A549 (cell line): ENCODE results near the gene TMEM238. TPM values are rescaled to one million over a fixed set of nuclear protein-coding genes. Genes with fewer than 3 reads are reported as not detected.

Source experiments
- ATAC-seq, 2 experiments: fragments of 200-7000 bp in 1 of 2; fragments of >200 bp in 1 of 2; cut with Nextera tagmentation in 1 of 2; cut with Tn5 transposase in 1 of 2; 3 replicates each; pipeline versions ENCODE4 v1.8.0 to v1.9.1; 2018 to 2020; ENCODE audit warnings: mild to moderate bottlenecking in 1 of 2, moderate library complexity in 1 of 2
- CTCF ChIA-PET: fragments of 300-600 bp; sonication (Branson Sonifier 250); formaldehyde crosslinking; extraction: SDS; loops from one replicate; lab custom pipeline; 2021; ENCODE audit warnings: antibody characterized with exemption, inconsistent platforms; lab: Yijun Ruan, JAX
- POLR2A ChIA-PET: fragments of 350-600 bp; formaldehyde crosslinking; extraction: SDS; loops from one replicate; lab custom pipeline; 2021; ENCODE audit warnings: antibody characterized with exemption, inconsistent platforms; lab: Yijun Ruan, JAX
- DNase-seq, 2 experiments: peaks; one replicate each; pipeline versions ENCODE4 v3.0.0 to v3.0.0-alpha.2; 2011 to 2016; ENCODE audit warnings: low read depth in 1 of 2, low spot score in 1 of 2
- FAIRE-seq: peaks from 2 replicates; lab custom pipeline; 2011; peaks lifted over from hg19 to GRCh38; lab: Jason Lieb, UNC
- H3K27ac ChIP-seq, 2 experiments: fragments of >200 bp; sonication (Bioruptor Twin); formaldehyde crosslinking; 3 replicates each; pipeline ENCODE4 v1.5.1; 2016 to 2017
- H3K4me1 ChIP-seq: fragments of >200 bp; sonication (Bioruptor Twin); formaldehyde crosslinking; 3 replicates; pipeline ENCODE4 v1.6.1; 2016
- H3K4me2 ChIP-seq: fragments of >200 bp; sonication (Bioruptor Twin); formaldehyde crosslinking; 3 replicates; pipeline ENCODE4 v1.6.1; 2016
- H3K4me3 ChIP-seq: fragments of >200 bp; sonication (Bioruptor Twin); formaldehyde crosslinking; 3 replicates; pipeline ENCODE4 v1.5.1; 2016
- H3K9me3 ChIP-seq: fragments of >200 bp; sonication (Bioruptor Twin); formaldehyde crosslinking; 3 replicates; pipeline ENCODE4 v1.6.1; 2016
- BHLHE40 ChIP-seq: IDR thresholded peaks from 2 replicates; pipeline ENCODE4 v1.6.1; 2012; ENCODE audit warnings: low read depth, low read length, inconsistent platforms
- CBX2 ChIP-seq: fragments of 200-600 bp; sonication (generic); IDR thresholded peaks from 2 replicates; pipeline ENCODE4 v1.6.1; 2016; ENCODE audit warnings: low read depth, mild to moderate bottlenecking, borderline replicate concordance
- CEBPB ChIP-seq, 2 experiments: fragments of >200 bp in 1 of 2; sonication (Bioruptor Twin) in 1 of 2; formaldehyde crosslinking in 1 of 2; IDR thresholded peaks; 2 replicates each; pipeline ENCODE4 v1.6.1; 2012 to 2016
- CHD2 ChIP-seq: fragments of 150-350 bp; IDR thresholded peaks from 2 replicates; pipeline ENCODE4 v1.6.1; 2014; ENCODE audit warnings: low read length; ENCODE audit not compliant: partially characterized antibody
- CHD4 ChIP-seq: fragments of 200-600 bp; sonication (generic); IDR thresholded peaks from 2 replicates; pipeline ENCODE4 v1.6.1; 2016; ENCODE audit warnings: antibody characterized with exemption, mild to moderate bottlenecking, borderline replicate concordance
- EHMT2 ChIP-seq: fragments of 200-600 bp; sonication (generic); IDR thresholded peaks from 2 replicates; pipeline ENCODE4 v1.6.1; 2016; ENCODE audit warnings: antibody characterized with exemption, low read depth, mild to moderate bottlenecking, moderate library complexity
- ESRRA ChIP-seq: fragments of 150-350 bp; IDR thresholded peaks from 2 replicates; pipeline ENCODE4 v1.6.1; 2014; ENCODE audit warnings: mild to moderate bottlenecking, low read length, borderline replicate concordance
- FOSL2 ChIP-seq, 2 experiments: fragments of 450-650 bp in 1 of 2; fragments of >200 bp in 1 of 2; sonication (Bioruptor Twin) in 1 of 2; formaldehyde crosslinking; IDR thresholded peaks; 2 replicates each; pipeline versions ENCODE4 v1.5.0 to v1.6.1; 2016 to 2020; ENCODE audit warnings: mild to moderate bottlenecking in 1 of 2, moderate library complexity in 1 of 2
- HEYL ChIP-seq: fragments of 250-450 bp; sonication (Bioruptor Pico); IDR thresholded peaks from 2 replicates; pipeline ENCODE4 v1.8.0; 2021; ENCODE audit warnings: mild to moderate bottlenecking, moderate library complexity
- HOXB5 ChIP-seq: fragments of 250-450 bp; sonication (Bioruptor Pico); IDR thresholded peaks from 2 replicates; pipeline ENCODE4 v1.5.0; 2020; ENCODE audit warnings: mild to moderate bottlenecking, moderate library complexity
- KDM5A ChIP-seq: fragments of 200-600 bp; sonication (generic); IDR thresholded peaks from 2 replicates; pipeline ENCODE4 v1.6.1; 2016; ENCODE audit warnings: antibody characterized with exemption, mild to moderate bottlenecking
- MYC ChIP-seq: IDR thresholded peaks from 2 replicates; pipeline ENCODE4 v1.6.1; 2012; ENCODE audit warnings: mild to moderate bottlenecking, inconsistent platforms, low read length, improper control_type of control experiment, borderline replicate concordance
- NFE2L2 ChIP-seq: fragments of 150-350 bp; conservative IDR thresholded peaks from 2 replicates; pipeline ENCODE4 v1.6.1; 2014; ENCODE audit warnings: low read length
- NR3C1 ChIP-seq: fragments of >200 bp; sonication (Bioruptor Twin); formaldehyde crosslinking; IDR thresholded peaks from 3 replicates; pipeline ENCODE4 v1.6.1; 2017
- RAD21 ChIP-seq, 2 experiments: fragments of >200 bp in 1 of 2; sonication (Bioruptor Twin) in 1 of 2; formaldehyde crosslinking in 1 of 2; IDR thresholded peaks in 1 of 2; conservative IDR thresholded peaks in 1 of 2; 2 replicates in 1 of 2; 3 replicates in 1 of 2; pipeline ENCODE4 v1.6.1; 2012 to 2018; ENCODE audit warnings: inconsistent platforms in 1 of 2
- SREBF2 ChIP-seq: fragments of 450-650 bp; IDR thresholded peaks from 2 replicates; pipeline ENCODE4 v1.6.1; 2014; ENCODE audit warnings: mild to moderate bottlenecking, moderate library complexity
- WGBS: methylation state at CpG from one replicate; pipeline ENCODE4 v1.1.6; 2017; ENCODE audit errors: missing lambda C conversion rate; 5-methylcytosine and 5-hydroxymethylcytosine counted together
- polyA plus RNA-seq, 4 experiments: library from polyadenylated mRNA; depleted of rRNA in 3 of 4; stranded (reverse); fragments of >200 nt; fragmentation: RNase III in 1 of 4; extraction: RNeasy Plus Mini Kit Qiagen cat#74134 plus additional on column Dnase treatment in 1 of 4; gene quantifications; 2 replicates in 3 of 4; 3 replicates in 1 of 4; pipeline ENCODE4 v1.2.3, GENCODE V29; 2011 to 2017
- TF ChIP-seq, protein P1 (sequence below): fragments of 200-600 bp; sonication (generic); IDR thresholded peaks from 2 replicates; pipeline ENCODE4 v1.6.1; 2016; ENCODE audit warnings: antibody characterized with exemption, mild to moderate bottlenecking, moderate library complexity
- TF ChIP-seq, protein P2 (sequence below): IDR thresholded peaks from 2 replicates; pipeline ENCODE4 v1.6.1; 2012
- TF ChIP-seq, protein P3 (sequence below): fragments of >200 bp; sonication (Bioruptor Twin); formaldehyde crosslinking; IDR thresholded peaks from 3 replicates; pipeline ENCODE4 v1.6.1; 2016
- TF ChIP-seq, protein P4 (sequence below): IDR thresholded peaks from 2 replicates; pipeline ENCODE4 v1.6.1; 2012; ENCODE audit warnings: low read depth, borderline replicate concordance
- TF ChIP-seq, protein P5 (sequence below): fragments of 250-450 bp; sonication (Bioruptor Pico); IDR thresholded peaks from 2 replicates; pipeline ENCODE4 v1.5.0; 2021; ENCODE audit warnings: mild to moderate bottlenecking, moderate library complexity, borderline replicate concordance

The TMEM238 gene
- polyA plus RNA-seq, 2 of the 4 experiments (the other 2 are of a cell fraction), result 0.70 to 2.5 TPM

DNA sequence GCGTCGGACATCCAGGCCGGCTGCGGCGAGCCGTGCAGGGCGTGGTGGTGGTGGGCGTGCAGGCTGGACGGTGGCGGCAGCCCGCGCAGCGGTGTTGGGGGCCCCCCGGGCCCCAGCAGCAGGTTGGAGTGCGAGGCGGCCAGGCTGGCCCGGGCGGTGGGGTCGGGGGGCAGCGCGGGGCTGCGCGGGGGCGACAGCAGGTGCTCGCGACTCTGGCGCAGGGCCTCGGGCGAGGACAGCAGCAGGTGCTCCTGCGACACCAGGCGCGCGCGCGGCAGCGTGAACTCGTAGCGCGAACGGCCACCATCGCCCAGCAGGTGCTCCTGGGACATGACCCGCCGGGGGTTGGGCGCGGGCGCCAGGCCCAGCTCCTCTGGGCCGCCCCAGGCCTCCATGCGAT, 49.2 kb upstream of the TMEM238 start (continued):
- TF ChIP-seq, protein P1, sequence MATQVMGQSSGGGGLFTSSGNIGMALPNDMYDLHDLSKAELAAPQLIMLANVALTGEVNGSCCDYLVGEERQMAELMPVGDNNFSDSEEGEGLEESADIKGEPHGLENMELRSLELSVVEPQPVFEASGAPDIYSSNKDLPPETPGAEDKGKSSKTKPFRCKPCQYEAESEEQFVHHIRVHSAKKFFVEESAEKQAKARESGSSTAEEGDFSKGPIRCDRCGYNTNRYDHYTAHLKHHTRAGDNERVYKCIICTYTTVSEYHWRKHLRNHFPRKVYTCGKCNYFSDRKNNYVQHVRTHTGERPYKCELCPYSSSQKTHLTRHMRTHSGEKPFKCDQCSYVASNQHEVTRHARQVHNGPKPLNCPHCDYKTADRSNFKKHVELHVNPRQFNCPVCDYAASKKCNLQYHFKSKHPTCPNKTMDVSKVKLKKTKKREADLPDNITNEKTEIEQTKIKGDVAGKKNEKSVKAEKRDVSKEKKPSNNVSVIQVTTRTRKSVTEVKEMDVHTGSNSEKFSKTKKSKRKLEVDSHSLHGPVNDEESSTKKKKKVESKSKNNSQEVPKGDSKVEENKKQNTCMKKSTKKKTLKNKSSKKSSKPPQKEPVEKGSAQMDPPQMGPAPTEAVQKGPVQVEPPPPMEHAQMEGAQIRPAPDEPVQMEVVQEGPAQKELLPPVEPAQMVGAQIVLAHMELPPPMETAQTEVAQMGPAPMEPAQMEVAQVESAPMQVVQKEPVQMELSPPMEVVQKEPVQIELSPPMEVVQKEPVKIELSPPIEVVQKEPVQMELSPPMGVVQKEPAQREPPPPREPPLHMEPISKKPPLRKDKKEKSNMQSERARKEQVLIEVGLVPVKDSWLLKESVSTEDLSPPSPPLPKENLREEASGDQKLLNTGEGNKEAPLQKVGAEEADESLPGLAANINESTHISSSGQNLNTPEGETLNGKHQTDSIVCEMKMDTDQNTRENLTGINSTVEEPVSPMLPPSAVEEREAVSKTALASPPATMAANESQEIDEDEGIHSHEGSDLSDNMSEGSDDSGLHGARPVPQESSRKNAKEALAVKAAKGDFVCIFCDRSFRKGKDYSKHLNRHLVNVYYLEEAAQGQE, result no peak

DNA sequence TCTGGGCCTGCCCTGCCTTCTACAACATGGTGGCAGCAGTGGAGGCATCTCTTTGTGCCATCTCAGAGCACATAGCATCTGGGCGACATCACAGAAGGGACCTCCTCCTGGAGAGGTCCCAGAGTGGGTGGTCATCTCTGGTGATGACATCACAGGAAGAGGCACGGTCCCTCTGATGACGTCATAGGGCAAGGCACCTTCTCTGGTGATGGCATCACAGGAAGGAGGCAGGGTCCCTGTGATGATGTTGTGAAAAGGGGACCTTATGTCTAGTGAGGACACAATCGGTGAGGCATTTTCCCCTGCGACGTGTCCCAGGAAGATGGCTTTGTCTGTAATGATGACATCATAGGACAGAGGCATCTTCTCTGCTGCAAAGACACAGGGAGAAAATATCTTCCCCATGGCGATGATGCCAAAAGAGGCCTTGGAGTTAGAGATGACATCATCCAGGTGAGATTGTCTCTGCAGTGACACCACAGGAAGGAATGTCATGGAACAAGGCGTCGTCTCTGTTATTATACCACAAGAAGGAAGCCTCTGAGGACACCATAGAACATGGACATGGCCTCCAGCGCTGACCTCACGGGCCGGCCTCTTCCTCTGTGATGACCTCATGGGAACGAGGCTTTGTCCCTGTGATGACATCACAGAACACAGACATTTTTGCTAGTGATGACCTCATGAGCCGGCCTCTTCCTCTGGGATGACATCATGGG, 48.3 kb upstream of the TMEM238 start:
- Histone ChIP-seq H3K4me3 (no peak overlapping the region), H3K4me2 (no peak overlapping the region), H3K27ac (no peak overlapping the region), H3K4me1 (0 out of 3 replicates have a peak, but pooled peaks cover under 1% of the 10 kb centered on the region), H3K9me3 (peaks cover 3% of the 10 kb centered on the region; the same call in 1 of the 3 replicates)
- POLR2A ChIA-PET, result no interaction called here
- DNase-seq (no peak), ATAC-seq (0 out of 6 replicates have a peak, but pooled peaks of 1 of the 2 experiments have one; percentile 12), FAIRE-seq (no peak)
- TF ChIP-seq BHLHE40 (no peak), FOSL2 (IDR thresholded peaks at IDR 0.05) (no peak), FOSL2 (CRISPR knock-in tag; IDR thresholded peaks at IDR 0.05) (peak; percentile 69; the same call in 1 of the 2 replicates)
- CTCF ChIA-PET, result interaction anchor here (0.6 to 1.5 kb wide), 4 partner anchors 14 to 233 kb away, joined by 3 to 5 read pairs (median 3); no protein-coding TSS in a partner anchor
- WGBS, result 43% methylated on average over 14 of the region's 14 CpGs

DNA sequence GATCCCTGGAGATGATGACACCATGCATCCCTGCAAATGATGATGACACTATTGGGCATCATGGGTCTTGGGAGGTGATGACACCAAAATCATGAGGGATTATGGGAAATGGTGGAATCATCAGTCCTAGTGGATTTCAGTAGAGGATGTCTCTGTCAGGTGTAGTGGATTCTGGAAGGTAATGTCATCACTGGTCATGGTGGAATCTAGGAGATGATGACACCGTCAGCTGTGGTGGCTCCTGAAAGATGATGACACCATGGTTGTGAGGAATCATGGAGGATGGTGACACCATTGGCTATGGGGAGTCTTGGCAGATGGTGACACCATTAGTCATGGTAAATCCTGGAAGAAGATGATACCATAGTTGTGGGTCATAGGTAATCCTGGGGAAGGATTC, 47.1 kb upstream of the TMEM238 start:
- WGBS, result 13% methylated on average over 1 of the region's 1 CpG
- H3K4me3 ChIP-seq, result no peak overlapping the region
- H3K4me2 ChIP-seq, result no peak overlapping the region
- ATAC-seq, result no peak
- POLR2A ChIA-PET, result no interaction called here
- no peak overlapping the region for H3K27ac ChIP-seq
- H3K4me1 ChIP-seq, result no peaks in the 10 kb centered on the region
- no peak for DNase-seq
- H3K9me3 ChIP-seq, result peaks cover 3% of the 10 kb centered on the region; the same call in 1 of the 3 replicates
- CTCF ChIA-PET, result interaction anchor here (0.9 to 1.1 kb wide), 2 partner anchors 13 to 139 kb away, joined by 3 read pairs; no protein-coding TSS in a partner anchor
- FAIRE-seq, result no peak
- TF ChIP-seq CHD4 (no peak), HOXB5 (CRISPR knock-in tag) (no peak), CHD2 (no peak), NR3C1 (no peak), ESRRA (no peak), NFE2L2 (no peak), CEBPB (IDR thresholded peaks at IDR 0.05) (no peak), HEYL (CRISPR knock-in tag) (no peak), CBX2 (no peak), RAD21 (conservative IDR thresholded peaks at IDR 0.05 in 1 of 2, IDR thresholded peaks at IDR 0.05 in 1 of 2) (no peak), EHMT2 (no peak), MYC (no peak), KDM5A (no peak), SREBF2 (no peak)
- TF ChIP-seq, protein P2, sequence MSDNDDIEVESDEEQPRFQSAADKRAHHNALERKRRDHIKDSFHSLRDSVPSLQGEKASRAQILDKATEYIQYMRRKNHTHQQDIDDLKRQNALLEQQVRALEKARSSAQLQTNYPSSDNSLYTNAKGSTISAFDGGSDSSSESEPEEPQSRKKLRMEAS, result no peak
- TF ChIP-seq, protein P3, sequence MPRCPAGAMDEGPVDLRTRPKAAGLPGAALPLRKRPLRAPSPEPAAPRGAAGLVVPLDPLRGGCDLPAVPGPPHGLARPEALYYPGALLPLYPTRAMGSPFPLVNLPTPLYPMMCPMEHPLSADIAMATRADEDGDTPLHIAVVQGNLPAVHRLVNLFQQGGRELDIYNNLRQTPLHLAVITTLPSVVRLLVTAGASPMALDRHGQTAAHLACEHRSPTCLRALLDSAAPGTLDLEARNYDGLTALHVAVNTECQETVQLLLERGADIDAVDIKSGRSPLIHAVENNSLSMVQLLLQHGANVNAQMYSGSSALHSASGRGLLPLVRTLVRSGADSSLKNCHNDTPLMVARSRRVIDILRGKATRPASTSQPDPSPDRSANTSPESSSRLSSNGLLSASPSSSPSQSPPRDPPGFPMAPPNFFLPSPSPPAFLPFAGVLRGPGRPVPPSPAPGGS, result no peak
- TF ChIP-seq, protein P4, sequence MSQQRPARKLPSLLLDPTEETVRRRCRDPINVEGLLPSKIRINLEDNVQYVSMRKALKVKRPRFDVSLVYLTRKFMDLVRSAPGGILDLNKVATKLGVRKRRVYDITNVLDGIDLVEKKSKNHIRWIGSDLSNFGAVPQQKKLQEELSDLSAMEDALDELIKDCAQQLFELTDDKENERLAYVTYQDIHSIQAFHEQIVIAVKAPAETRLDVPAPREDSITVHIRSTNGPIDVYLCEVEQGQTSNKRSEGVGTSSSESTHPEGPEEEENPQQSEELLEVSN, result no peak
- TF ChIP-seq, protein P5, sequence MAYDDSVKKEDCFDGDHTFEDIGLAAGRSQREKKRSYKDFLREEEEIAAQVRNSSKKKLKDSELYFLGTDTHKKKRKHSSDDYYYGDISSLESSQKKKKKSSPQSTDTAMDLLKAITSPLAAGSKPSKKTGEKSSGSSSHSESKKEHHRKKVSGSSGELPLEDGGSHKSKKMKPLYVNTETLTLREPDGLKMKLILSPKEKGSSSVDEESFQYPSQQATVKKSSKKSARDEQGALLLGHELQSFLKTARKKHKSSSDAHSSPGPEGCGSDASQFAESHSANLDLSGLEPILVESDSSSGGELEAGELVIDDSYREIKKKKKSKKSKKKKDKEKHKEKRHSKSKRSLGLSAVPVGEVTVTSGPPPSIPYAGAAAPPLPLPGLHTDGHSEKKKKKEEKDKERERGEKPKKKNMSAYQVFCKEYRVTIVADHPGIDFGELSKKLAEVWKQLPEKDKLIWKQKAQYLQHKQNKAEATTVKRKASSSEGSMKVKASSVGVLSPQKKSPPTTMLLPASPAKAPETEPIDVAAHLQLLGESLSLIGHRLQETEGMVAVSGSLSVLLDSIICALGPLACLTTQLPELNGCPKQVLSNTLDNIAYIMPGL (CRISPR knock-in tag), result no peak
